HG03571 (cell line): ENCODE data around the gene MPRIP.

ENCODE experiments used
- ATAC-seq: cut with Tn5 transposase; IDR thresholded peaks from one replicate; pipeline ENCODE4 v1.9.1; 2021; ENCODE audit not compliant: unreplicated experiment

Gene MPRIP

DNA sequence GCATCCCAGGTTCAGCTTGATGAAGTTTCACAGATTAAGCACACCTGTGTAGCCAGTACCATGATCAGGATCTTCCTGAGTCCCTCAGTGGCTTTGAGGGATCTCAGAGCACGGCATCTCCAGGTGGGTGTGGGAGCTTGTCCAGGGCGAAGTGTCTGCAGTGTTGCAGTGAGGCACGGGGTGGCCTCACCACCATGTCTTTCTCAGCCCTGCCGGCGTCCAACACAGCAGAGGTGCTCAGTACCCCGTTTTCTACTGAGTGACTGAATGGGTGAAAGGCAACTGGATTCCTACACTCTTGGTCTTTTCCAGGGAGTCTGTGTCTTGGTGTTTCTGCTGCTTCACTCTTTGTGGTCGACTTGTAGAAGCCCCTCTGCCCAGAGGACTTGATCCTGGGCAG is 63.7 kb downstream of the MPRIP start:
- ATAC-seq: no peak

DNA sequence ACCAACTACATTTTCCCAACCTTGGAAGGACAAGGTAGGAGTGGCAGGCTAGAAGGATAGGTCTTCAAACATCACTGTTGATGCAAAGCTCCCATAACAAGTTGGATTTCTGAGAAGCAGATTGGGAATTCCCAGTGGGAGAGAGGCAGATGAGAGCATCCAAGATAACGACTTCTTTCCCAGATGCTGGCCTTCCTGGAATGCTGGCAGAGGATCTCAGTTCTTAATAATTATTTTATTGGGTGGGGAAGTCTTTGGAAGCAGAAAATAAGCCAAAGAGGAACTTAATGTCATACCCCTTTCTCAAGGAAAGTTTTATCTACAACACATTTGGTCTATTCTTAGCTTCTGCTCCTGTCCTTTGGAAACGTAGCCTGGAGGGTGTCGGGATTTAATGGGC is 64.5 kb downstream of the MPRIP start:
- ATAC-seq: no peak

- ATAC-seq: no peak
Measured at GRCh38 chr17:17107281-17107680, 65.0 kb downstream of the MPRIP start.

DNA sequence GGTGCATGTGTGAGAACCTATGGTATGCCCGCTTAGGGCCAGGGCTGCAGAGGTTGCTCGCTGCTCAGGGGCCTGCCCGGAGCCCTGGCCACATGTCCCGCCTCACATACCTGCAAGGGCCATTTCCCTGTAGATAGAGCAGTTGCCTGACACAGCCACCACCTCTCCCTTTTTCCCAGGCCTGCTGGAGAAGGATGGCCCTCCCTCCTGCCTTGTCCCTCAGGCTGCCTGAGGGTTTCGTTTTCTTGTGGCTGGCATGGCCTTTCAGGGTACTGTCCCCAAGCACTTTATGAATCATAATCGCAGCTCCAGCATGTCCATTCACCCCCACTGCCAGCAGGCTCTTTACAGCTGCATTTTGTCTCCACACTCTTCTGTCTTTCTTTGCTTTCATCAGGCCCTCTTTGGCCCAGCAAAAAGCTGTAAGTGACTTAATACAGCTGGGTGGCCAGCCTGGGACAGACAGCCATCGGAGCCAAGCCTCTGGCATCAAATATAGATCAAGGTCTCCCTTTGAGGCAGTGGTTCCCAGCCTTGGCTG is 65.7 kb downstream of the MPRIP start:
- no peak for ATAC-seq

DNA sequence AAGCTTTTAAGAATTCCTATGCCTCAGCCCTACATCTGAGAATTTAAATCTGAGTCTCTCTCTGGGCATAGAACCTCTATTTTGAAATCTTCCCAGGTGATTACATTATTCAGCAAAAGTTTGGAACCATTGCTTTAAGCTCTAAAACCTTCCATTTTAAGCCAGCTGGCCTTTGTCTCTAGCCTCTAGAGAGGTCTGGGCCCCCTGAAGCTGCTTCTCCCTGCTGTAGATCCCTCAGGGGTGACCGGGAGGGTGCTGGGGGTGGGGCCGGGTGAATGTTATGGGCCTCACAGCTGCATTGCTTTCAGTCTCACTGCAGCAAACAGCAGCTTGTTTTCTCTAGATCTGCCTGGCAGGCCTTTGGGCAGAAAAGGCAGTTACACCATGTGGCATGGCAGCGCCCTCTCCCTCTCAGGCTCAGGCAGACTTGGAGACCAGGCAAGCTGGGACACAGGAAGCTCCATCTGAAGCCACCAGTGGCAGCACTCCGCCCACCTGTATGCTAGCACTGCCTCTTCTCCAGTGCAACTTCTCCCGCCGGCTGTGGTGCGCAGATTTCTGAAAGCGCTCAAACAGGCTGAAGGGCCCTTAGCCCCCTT is 66.3 kb downstream of the MPRIP start:
- ATAC-seq: no peak

DNA sequence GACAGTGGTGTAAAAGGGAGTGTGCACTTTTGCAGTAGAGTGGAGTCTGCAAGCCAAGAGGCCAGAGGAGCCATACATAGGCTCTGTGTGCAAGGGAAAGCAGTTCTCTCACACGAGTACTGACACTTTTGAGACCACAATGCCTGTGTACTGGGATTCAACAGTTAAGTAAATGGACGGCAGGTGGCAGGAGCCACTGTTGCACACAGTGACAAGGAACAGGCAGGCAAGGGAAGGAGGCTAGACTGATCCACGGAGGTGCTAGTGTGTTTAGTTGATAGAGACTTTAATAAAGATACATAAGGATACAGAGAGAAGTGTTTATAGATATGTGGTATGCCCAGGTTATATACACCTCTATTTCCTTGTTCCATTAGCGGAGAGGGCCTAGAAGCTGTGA is 67.0 kb downstream of the MPRIP start:
- ATAC-seq: no peak

GRCh38 chr17:17109907-17110306 is 67.7 kb downstream of the MPRIP start:
- ATAC-seq: no peak

GRCh38 chr17:17110520-17110919 is 68.3 kb downstream of the MPRIP start:
- ATAC-seq: no peak

DNA sequence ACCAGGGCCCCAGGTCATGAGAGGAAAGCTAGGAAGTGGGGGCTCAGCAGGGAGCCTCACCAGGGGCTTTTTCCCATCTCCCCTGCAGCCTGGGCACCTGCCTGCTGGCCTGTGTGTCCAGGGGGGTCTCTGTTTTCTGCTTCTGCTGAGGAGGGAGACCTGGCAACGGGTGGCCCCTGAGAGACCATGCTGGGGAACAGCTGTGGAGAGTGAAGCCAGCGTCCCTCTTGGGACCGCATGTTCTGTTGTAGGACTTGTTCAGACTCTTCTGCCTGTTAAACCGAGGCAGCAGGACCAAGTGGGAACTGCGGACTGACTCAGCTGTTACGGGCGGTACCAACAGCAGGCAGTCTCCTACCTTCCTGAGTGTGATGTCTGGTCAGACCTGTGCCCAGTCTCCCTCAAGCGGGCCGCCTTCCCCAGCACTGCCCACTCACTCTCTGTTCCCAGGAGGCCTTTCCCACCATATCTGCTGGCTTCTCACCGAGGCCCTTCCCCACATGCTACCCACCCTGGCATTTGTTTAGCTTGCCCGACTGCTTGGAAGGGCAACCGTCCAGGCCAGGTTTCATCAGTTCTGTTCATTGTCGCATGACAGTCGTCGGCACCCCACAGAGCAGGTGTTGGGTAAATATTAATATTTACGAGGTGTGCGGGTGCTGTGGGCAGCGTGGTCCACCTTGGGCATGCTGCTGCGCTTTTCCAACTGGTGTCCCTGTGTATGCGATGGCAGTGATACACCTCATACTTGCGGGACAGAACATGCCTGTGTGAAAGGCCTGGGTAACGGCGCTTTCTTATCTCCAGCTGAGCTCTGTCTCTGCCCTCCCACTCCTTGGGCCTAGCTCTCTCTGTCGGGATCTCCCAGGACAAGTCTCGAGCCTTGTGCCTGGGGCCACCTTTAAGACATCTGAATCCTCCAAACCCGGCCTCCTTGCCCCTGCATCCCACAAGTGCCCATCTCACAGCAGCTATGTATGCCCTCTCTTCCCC is 69.4 kb downstream of the MPRIP start:
- no peak for ATAC-seq

DNA sequence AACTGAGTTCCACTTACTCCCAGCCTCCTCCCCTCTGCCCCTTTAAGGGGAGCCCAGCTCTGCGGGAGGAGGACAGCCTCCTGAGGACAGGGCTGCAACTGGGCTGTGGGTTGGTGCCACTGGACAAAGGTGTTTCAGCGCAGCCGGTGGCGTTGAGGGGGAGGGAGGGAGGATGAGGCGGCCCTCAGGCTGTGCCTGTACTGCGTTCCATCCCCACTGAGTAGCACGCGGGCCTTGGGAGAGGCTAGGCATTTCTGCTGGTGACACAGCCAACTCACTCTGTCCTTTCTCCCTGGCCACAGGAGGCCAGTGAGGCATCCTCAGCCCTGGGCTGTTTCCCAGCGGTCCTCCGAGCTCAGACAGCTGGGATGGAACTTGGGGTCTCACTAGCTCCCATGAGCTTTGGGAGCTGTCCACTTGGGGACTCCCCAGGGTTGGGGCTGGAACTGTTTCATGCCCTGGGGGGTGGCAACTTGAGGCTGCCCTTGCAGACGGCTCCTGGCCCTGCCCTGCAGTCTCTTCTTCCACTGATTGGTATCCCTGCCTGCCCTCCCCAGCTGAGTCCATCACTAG is 70.5 kb downstream of the MPRIP start:
- ATAC-seq: no peak

GRCh38 chr17:17114592-17115225 is 72.5 kb downstream of the MPRIP start:
- ATAC-seq: no peak

DNA sequence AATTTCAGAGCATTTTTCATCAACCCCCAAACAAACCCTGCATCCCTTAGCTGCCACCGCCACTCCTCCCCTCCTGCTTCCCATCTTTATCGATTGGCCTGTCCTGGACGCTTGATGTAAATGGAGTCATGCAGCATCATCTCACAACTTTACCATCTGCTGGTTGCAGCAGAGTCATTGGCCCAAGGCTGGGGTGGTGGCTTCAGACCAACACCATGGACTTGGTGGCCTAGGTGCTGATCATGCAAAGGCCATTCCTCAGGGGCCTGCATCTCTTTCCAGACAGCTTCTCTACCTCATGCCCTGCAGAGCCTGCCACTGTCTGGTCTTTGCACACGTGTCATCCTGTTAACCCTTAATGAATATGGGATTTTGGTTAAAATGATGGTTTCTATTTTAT is 73.4 kb downstream of the MPRIP start:
- no peak for ATAC-seq

DNA sequence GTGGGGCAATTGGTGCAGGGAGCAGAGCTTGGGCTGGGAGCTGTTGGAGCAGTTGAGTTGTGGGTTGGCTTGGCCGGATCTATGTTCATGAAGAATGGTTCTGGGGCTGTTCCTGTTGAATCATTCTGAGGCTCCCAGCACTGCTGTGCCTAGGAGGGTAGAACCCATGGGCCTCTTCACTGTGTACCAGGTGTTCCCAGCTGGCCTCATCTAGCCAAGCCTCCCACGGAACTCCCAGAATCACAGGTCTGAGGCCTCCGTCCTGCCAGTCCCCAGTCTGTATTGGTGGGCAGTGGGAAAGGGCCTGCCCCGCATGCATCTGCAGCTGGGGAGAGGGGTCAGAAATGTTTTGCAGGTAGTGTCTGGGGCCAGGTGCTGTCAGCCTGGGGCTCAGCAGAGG is 74.1 kb downstream of the MPRIP start:
- no peak for ATAC-seq

DNA sequence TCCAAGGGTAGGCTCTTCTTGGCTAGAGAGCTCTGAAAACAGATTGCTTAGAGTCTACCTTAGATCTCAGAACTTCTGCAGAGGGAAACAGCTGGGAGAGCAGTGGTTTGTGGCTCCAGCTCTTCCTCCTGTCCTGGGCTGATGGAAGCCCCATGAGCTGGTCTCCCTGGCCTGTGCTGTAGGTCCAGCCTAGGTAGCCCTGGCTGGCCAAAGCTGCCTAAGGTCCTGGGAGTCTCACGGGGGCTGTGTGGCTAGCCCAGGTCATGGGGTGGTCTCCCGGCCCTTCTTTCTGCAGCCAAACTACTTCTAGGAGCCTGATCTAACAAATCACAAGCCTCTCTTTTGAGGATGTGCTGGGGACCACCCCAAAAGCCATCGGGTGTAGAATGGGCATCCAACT is 75.7 kb downstream of the MPRIP start:
- no peak for ATAC-seq

- ATAC-seq: no peak
Measured at GRCh38 chr17:17118399-17118798, 76.1 kb downstream of the MPRIP start.

- ATAC-seq: no peak
Measured at GRCh38 chr17:17119106-17119505, 76.8 kb downstream of the MPRIP start.

DNA sequence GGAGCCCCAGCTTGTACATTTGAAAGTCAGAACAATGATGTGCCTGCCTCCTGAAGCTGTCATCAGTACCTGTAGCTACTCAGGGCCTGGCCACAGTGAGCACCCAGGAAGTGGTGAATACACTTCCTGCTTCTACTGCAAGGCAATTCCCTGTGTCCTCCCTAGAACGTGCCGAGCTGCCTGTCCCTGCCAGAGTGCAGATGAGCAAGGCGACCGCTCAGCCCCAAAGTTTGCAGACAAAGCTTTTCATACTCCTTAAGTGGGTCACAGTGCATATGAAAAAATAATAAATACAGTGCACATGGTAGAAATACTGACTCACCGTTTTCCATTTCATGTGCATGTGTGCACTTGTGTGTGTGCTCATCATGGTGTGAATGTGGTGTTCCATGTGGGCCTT is 77.3 kb downstream of the MPRIP start:
- ATAC-seq: no peak

DNA sequence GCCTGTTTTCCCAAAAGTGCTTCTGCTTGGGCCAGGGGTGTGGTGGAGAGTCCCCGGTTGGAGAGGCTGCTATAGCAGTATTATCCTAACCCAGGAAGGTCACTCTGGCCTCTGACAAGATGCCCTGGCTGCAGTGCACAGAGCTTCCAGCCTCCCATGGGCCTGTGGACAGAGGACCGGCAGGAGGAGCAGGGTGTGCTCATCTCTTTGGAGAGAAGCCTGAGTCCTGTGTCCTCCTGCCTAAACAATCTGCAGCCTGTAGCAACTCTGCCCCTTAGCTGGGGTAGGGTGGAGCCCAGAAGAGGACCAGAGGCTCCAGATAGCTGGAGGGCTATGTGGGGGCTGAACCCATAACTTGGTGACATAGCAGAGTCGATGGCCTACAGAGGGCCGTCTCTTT is 78.0 kb downstream of the MPRIP start:
- no peak for ATAC-seq

GRCh38 chr17:17120701-17121100 is 78.4 kb downstream of the MPRIP start:
- ATAC-seq: no peak

- no peak for ATAC-seq
Measured at GRCh38 chr17:17121162-17121561, 78.9 kb downstream of the MPRIP start.

- ATAC-seq: no peak
Measured at GRCh38 chr17:17122781-17123483, 80.7 kb downstream of the MPRIP start.
